ENCODE measurements around the gene DUSP12. TPM values are rescaled to one million over a fixed set of nuclear protein-coding genes. Genes with fewer than 3 reads are reported as not detected.
A peak's percentile ranks its signal among the peaks of the same experiment; 100 is the strongest.
"Not testable (repeated sequence)": the region's sequence is repeated elsewhere in the genome, so short reads cannot be mapped to it uniquely, and the experiment has no call there.

DUSP12 gene
- total RNA-seq, 2 donors from 2014 or later = 17.3 to 27.9 TPM

- Histone ChIP-seq H3K27ac (no peak overlapping the region), H3K4me1 (ENCODE audit: control insufficient read depth in 1 of 2, low read depth in 2 of 2) (peaks cover 0 to 4% of the 10 kb centered on the region in 2 donors), H3K9me3 (no peaks in the 10 kb centered on the region), H3K36me3 (no peaks in the 10 kb centered on the region), H3K27me3 (replicated peaks; ENCODE audit: insufficient read depth) (no peaks in the 10 kb centered on the region), H3K4me3 (no peak overlapping the region)
- ATAC-seq (ENCODE audit: insufficient number of reproducible peaks, low FRiP score, low read depth) (no peak), DNase-seq (ENCODE audit: low spot score) (no peak)
- TF ChIP-seq CTCF (IDR thresholded peaks at IDR 0.05) = no peak
These were observed 29.2 kb upstream of the DUSP12 start for GRCh38 chr1:161720422-161720821.

- Histone ChIP-seq H3K9me3 (no peaks in the 10 kb centered on the region), H3K27ac (no peak within 1 kb of the TSS), H3K4me3 (no peak within 1 kb of the TSS), H3K36me3 (no peaks in the 10 kb centered on the region), H3K4me1 (ENCODE audit: control insufficient read depth in 1 of 2, low read depth in 2 of 2) (peaks cover 0 to 11% of the 10 kb centered on the region in 2 donors), H3K27me3 (replicated peaks; ENCODE audit: insufficient read depth) (no peaks in the 10 kb centered on the region)
- ATAC-seq (ENCODE audit: insufficient number of reproducible peaks, low FRiP score, low read depth) (no peak), DNase-seq (ENCODE audit: low spot score) (no peak)
- TF ChIP-seq CTCF (IDR thresholded peaks at IDR 0.05) = no peak
These were observed 28.4 kb upstream of the DUSP12 start, which contains the start of gene FCRLB for GRCh38 chr1:161720956-161721737. Gene FCRLB (plus strand): TSS chr1:161721544. CDS start chr1:161722673, 1,129 bp downstream.

- H3K9me3 ChIP-seq = no peaks in the 10 kb centered on the region
- H3K36me3 ChIP-seq = no peaks in the 10 kb centered on the region
- ATAC-seq (ENCODE audit: insufficient number of reproducible peaks, low FRiP score, low read depth) = no peak
- no peak overlapping the region for H3K27ac ChIP-seq
- H3K27me3 ChIP-seq (replicated peaks; ENCODE audit: insufficient read depth) = no peaks in the 10 kb centered on the region
- peaks cover 0 to 12% of the 10 kb centered on the region in 2 donors for H3K4me1 ChIP-seq (ENCODE audit: control insufficient read depth in 1 of 2, low read depth in 2 of 2)
- no peak for TF ChIP-seq CTCF (IDR thresholded peaks at IDR 0.05)
- DNase-seq (ENCODE audit: low spot score) = no peak
- H3K4me3 ChIP-seq = no peak overlapping the region
These were observed 27.7 kb upstream of the DUSP12 start for GRCh38 chr1:161721738-161722343.

GRCh38 chr1:161722406-161722805, 27.2 kb upstream of the DUSP12 start:
- no peak for DNase-seq (ENCODE audit: low spot score)
- H3K27me3 ChIP-seq (replicated peaks; ENCODE audit: insufficient read depth) = no peaks in the 10 kb centered on the region
- TF ChIP-seq CTCF (IDR thresholded peaks at IDR 0.05) = no peak
- no peak overlapping the region for H3K27ac ChIP-seq
- H3K4me1 ChIP-seq (ENCODE audit: control insufficient read depth in 1 of 2, low read depth in 2 of 2) = peaks cover 0 to 14% of the 10 kb centered on the region in 2 donors
- no peak overlapping the region for H3K4me3 ChIP-seq
- no peaks in the 10 kb centered on the region for H3K9me3 ChIP-seq
- no peak for ATAC-seq (ENCODE audit: insufficient number of reproducible peaks, low FRiP score, low read depth)
- no peaks in the 10 kb centered on the region for H3K36me3 ChIP-seq

GRCh38 chr1:161723459-161724141, 26.0 kb upstream of the DUSP12 start:
- H3K27me3 ChIP-seq (replicated peaks; ENCODE audit: insufficient read depth) = no peaks in the 10 kb centered on the region
- no peaks in the 10 kb centered on the region for H3K9me3 ChIP-seq
- no peak for DNase-seq (ENCODE audit: low spot score)
- no peaks in the 10 kb centered on the region for H3K36me3 ChIP-seq
- no peak for TF ChIP-seq CTCF (IDR thresholded peaks at IDR 0.05)
- H3K4me1 ChIP-seq (ENCODE audit: control insufficient read depth in 1 of 2, low read depth in 2 of 2) = peaks cover 0 to 18% of the 10 kb centered on the region in 2 donors
- no peak overlapping the region for H3K4me3 ChIP-seq
- no peak for ATAC-seq (ENCODE audit: insufficient number of reproducible peaks, low FRiP score, low read depth)
- H3K27ac ChIP-seq = no peak overlapping the region

GRCh38 chr1:161725258-161725907, 24.2 kb upstream of the DUSP12 start:
- peak overlapping the region; percentile 81 to 82 for H3K27ac ChIP-seq

More at GRCh38 chr1:161725258-161725907, 24.2 kb upstream of the DUSP12 start:
- not testable (repeated sequence) for DNase-seq (ENCODE audit: low spot score); H3K9me3 ChIP-seq; ATAC-seq (ENCODE audit: insufficient number of reproducible peaks, low FRiP score, low read depth); H3K36me3 ChIP-seq; H3K27me3 ChIP-seq (replicated peaks; ENCODE audit: insufficient read depth)
- H3K4me1 ChIP-seq (ENCODE audit: control insufficient read depth in 1 of 2, low read depth in 2 of 2) = peaks cover 0 to 18% of the 10 kb centered on the region in 2 donors
- peak overlapping the region; percentile 92 for H3K4me3 ChIP-seq

All from thoracic aorta (tissue), 2 donors.